HEK293 (cell line): Measurements from ENCODE around the gene NEK2.

ENCODE experiments used
- ATF2 ChIP-seq: fragments of 450-650 bp; formaldehyde crosslinking; IDR thresholded peaks from 2 replicates; pipeline ENCODE4 v1.5.1; 2016; ENCODE audit warnings: missing biosample characterization, missing genetic modification characterization, low read depth
- BCL11A ChIP-seq: fragments of 450-650 bp; formaldehyde crosslinking; IDR thresholded peaks from 2 replicates; pipeline ENCODE4 v1.5.1; 2016; ENCODE audit warnings: low read depth, missing biosample characterization, missing genetic modification characterization
- BCL11B ChIP-seq: fragments of 450-650 bp; formaldehyde crosslinking; IDR thresholded peaks from 2 replicates; pipeline ENCODE4 v1.5.1; 2016; ENCODE audit warnings: low read depth, missing biosample characterization, missing genetic modification characterization
- KLF10 ChIP-seq: fragments of 450-650 bp; IDR thresholded peaks from 2 replicates; pipeline ENCODE4 v1.5.1; 2018; ENCODE audit warnings: missing biosample characterization, mild to moderate bottlenecking, missing genetic modification characterization
- REST ChIP-seq: fragments of 450-650 bp; formaldehyde crosslinking; IDR thresholded peaks from 2 replicates; pipeline ENCODE4 v1.5.1; 2016; ENCODE audit warnings: missing biosample characterization, missing genetic modification characterization
- SCRT1 ChIP-seq: fragments of 450-650 bp; formaldehyde crosslinking; IDR thresholded peaks from 2 replicates; pipeline ENCODE4 v1.5.1; 2016; ENCODE audit warnings: missing biosample characterization, missing genetic modification characterization, borderline replicate concordance
- SP3 ChIP-seq: fragments of 450-650 bp; formaldehyde crosslinking; IDR thresholded peaks from 2 replicates; pipeline ENCODE4 v1.5.1; 2016; ENCODE audit warnings: missing biosample characterization, missing genetic modification characterization
- TRIM28 ChIP-seq: IDR thresholded peaks from 2 replicates; pipeline ENCODE4 v1.6.1; 2011; ENCODE audit warnings: low read length, control low read depth, borderline replicate concordance
- ZNF10 ChIP-seq: fragments of 450-650 bp; formaldehyde crosslinking; IDR thresholded peaks from 2 replicates; pipeline ENCODE4 v1.5.1; 2017; ENCODE audit warnings: missing biosample characterization, missing genetic modification characterization
- ZNF112 ChIP-seq: fragments of 450-650 bp; formaldehyde crosslinking; IDR thresholded peaks from 2 replicates; pipeline ENCODE4 v1.5.0; 2017; ENCODE audit warnings: missing biosample characterization, missing genetic modification characterization
- ZNF155 ChIP-seq: fragments of 450-650 bp; formaldehyde crosslinking; IDR thresholded peaks from 2 replicates; pipeline ENCODE4 v1.5.1; 2016; ENCODE audit warnings: missing biosample characterization, missing genetic modification characterization
- ZNF169 ChIP-seq: fragments of 450-650 bp; formaldehyde crosslinking; IDR thresholded peaks from 2 replicates; pipeline ENCODE4 v1.5.1; 2016; ENCODE audit warnings: missing biosample characterization, missing genetic modification characterization
- ZNF19 ChIP-seq: fragments of 450-650 bp; formaldehyde crosslinking; IDR thresholded peaks from 2 replicates; pipeline ENCODE4; 2016; ENCODE audit warnings: missing biosample characterization, missing genetic modification characterization, low read depth
- ZNF302 ChIP-seq: fragments of 450-650 bp; formaldehyde crosslinking; IDR thresholded peaks from 2 replicates; pipeline ENCODE4 v1.5.1; 2016; ENCODE audit warnings: missing biosample characterization, missing genetic modification characterization, low read depth
- ZNF426 ChIP-seq: fragments of 450-650 bp; formaldehyde crosslinking; IDR thresholded peaks from 2 replicates; pipeline ENCODE4 v1.5.1; 2017; ENCODE audit warnings: missing biosample characterization, missing genetic modification characterization, mild to moderate bottlenecking, inconsistent platforms, moderate library complexity
- ZNF561 ChIP-seq: fragments of 450-650 bp; IDR thresholded peaks from 2 replicates; pipeline ENCODE4 v1.5.1; 2018; ENCODE audit warnings: missing biosample characterization, missing genetic modification characterization, borderline replicate concordance
- ZNF776 ChIP-seq: fragments of 450-650 bp; formaldehyde crosslinking; IDR thresholded peaks from 2 replicates; pipeline ENCODE4 v1.5.0; 2017; ENCODE audit warnings: missing biosample characterization, missing genetic modification characterization, borderline replicate concordance
- ZSCAN18 ChIP-seq: fragments of 450-650 bp; formaldehyde crosslinking; IDR thresholded peaks from 2 replicates; pipeline ENCODE4 v1.5.1; 2016; ENCODE audit warnings: missing biosample characterization, missing genetic modification characterization
- ZSCAN23 ChIP-seq: fragments of 450-650 bp; formaldehyde crosslinking; IDR thresholded peaks from 2 replicates; pipeline ENCODE4 v1.5.1; 2016; ENCODE audit warnings: missing biosample characterization, missing genetic modification characterization
- TF ChIP-seq, protein P1 (sequence below): sonication (generic); formaldehyde crosslinking; IDR thresholded peaks from 2 replicates; pipeline ENCODE4 v1.8.1; 2022; ENCODE audit warnings: mild to moderate bottlenecking, moderate library complexity, missing genetic modification reagents
- TF ChIP-seq, protein P2 (sequence below): fragments of 450-650 bp; formaldehyde crosslinking; conservative IDR thresholded peaks from 2 replicates; pipeline ENCODE4 v1.5.1; 2016; ENCODE audit warnings: low read depth, missing biosample characterization, missing genetic modification characterization

Gene NEK2

DNA sequence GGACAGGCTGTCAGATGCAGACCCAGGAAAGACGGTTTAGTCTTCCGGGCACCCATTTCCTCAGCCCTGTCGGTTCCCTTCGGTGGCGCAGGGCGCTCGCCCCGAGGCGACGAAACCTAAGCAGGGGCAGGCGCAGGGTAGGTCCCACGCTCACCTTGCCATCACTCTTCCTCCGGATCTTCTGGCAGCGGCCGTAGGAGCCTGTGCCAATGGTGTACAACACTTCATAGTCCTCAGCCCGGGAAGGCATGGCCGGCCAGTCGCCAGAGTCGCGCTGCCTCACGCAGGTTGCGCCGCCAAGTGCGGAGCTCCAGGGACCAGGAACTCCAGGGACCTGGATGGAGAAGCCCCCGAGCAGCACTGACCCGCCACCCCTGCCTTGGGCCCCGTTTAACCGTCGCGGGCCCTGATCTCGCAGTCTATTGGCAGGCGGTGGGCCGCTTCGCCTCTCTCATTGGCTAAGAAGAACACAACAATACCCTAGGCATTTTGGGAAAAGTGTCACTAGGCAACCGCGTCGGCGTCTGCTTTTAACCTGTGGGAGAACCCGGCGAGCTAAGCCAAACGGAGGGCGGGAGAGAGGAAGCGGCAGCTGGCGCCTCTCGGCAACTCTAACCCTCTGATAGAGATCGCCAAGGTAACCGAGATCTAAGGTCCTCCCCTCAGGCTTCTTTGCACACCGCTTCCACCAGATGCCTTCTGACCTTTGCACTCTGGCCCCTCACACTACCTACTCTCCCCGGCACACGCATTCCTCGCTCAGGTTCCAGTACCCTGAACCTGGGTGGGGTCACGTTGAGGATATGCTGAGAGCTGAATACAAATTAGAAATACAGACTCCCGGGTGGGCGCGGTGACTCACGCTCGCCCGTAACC is at the start of gene NEK2 (continued):
- TF ChIP-seq TRIM28 (peak; percentile 78), ZNF155 (tag by site-specific recombination) (no peak), SCRT1 (peak; percentile 84), ZSCAN23 (tag by site-specific recombination) (0 out of 2 replicates have a peak, but pooled peaks have one; percentile 11), ZNF10 (peak; percentile 99), SP3 (tag by site-specific recombination) (peak; percentile 87), ZNF302 (tag by site-specific recombination) (no peak), ZNF19 (no peak), KLF10 (tag by site-specific recombination) (peak; percentile 79), ZNF561 (tag by site-specific recombination) (peak; percentile 74), ZNF426 (no peak), ATF2 (tag by site-specific recombination) (peak; percentile 22; the same call in 1 of the 2 replicates), ZSCAN18 (tag by site-specific recombination) (peak; percentile 47; the same call in 1 of the 2 replicates), ZNF169 (no peak), BCL11A (tag by site-specific recombination) (peak; percentile 98), BCL11B (tag by site-specific recombination) (peak; percentile 88; the same call in 1 of the 2 replicates), ZNF776 (tag by site-specific recombination) (no peak), ZNF112 (tag by site-specific recombination) (no peak), REST (tag by site-specific recombination) (peak; percentile 42; the same call in 1 of the 2 replicates)
- TF ChIP-seq, protein P1, sequence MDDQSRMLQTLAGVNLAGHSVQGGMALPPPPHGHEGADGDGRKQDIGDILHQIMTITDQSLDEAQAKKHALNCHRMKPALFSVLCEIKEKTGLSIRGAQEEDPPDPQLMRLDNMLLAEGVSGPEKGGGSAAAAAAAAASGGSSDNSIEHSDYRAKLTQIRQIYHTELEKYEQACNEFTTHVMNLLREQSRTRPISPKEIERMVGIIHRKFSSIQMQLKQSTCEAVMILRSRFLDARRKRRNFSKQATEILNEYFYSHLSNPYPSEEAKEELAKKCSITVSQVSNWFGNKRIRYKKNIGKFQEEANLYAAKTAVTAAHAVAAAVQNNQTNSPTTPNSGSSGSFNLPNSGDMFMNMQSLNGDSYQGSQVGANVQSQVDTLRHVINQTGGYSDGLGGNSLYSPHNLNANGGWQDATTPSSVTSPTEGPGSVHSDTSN (CRISPR knock-in tag), result no peak
- TF ChIP-seq, protein P2, sequence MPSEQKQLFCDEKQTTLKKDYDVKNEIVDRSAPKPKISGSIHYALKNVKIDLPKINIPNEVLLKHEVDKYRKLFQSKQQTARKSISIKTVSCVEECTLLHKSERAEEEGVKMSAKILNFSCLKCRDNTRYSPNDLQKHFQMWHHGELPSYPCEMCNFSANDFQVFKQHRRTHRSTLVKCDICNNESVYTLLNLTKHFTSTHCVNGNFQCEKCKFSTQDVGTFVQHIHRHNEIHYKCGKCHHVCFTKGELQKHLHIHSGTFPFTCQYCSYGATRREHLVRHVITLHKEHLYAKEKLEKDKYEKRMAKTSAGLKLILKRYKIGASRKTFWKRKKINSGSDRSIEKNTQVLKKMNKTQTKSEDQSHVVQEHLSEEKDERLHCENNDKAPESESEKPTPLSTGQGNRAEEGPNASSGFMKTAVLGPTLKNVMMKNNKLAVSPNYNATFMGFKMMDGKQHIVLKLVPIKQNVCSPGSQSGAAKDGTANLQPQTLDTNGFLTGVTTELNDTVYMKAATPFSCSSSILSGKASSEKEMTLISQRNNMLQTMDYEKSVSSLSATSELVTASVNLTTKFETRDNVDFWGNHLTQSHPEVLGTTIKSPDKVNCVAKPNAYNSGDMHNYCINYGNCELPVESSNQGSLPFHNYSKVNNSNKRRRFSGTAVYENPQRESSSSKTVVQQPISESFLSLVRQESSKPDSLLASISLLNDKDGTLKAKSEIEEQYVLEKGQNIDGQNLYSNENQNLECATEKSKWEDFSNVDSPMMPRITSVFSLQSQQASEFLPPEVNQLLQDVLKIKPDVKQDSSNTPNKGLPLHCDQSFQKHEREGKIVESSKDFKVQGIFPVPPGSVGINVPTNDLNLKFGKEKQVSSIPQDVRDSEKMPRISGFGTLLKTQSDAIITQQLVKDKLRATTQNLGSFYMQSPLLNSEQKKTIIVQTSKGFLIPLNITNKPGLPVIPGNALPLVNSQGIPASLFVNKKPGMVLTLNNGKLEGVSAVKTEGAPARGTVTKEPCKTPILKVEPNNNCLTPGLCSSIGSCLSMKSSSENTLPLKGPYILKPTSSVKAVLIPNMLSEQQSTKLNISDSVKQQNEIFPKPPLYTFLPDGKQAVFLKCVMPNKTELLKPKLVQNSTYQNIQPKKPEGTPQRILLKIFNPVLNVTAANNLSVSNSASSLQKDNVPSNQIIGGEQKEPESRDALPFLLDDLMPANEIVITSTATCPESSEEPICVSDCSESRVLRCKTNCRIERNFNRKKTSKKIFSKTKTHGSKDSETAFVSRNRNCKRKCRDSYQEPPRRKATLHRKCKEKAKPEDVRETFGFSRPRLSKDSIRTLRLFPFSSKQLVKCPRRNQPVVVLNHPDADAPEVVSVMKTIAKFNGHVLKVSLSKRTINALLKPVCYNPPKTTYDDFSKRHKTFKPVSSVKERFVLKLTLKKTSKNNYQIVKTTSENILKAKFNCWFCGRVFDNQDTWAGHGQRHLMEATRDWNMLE, result 0 out of 2 replicates have a peak, but pooled peaks have one; percentile 26
